HG02840 (cell line): Measurements from ENCODE around the gene FBXO47.

ENCODE experiments used
- ATAC-seq: cut with Tn5 transposase; IDR thresholded peaks from one replicate; pipeline ENCODE4 v1.9.1; 2021; ENCODE audit warnings: mild to moderate bottlenecking, moderate library complexity, moderate number of reproducible peaks; ENCODE audit not compliant: unreplicated experiment, low FRiP score

Gene FBXO47

GRCh38 chr17:38967290-38967738 lies at the start of gene FBXO47:
Gene FBXO47, minus strand, starts transcription at chr17:38967403. Its CDS starts 4,378 bp downstream, at chr17:38963025.
- no peak for ATAC-seq

GRCh38 chr17:39016193-39017153 lies 49.3 kb upstream of the FBXO47 start:
- no peak for ATAC-seq

GRCh38 chr17:39015546-39015935 lies 48.3 kb upstream of the FBXO47 start:
- no peak for ATAC-seq

GRCh38 chr17:39014795-39015545 lies 47.8 kb upstream of the FBXO47 start:
- ATAC-seq: no peak

GRCh38 chr17:39014044-39014794 lies 47.0 kb upstream of the FBXO47 start:
- ATAC-seq: no peak

- ATAC-seq: no peak
These were observed 45.5 kb upstream of the FBXO47 start for GRCh38 chr17:39012725-39013124.

GRCh38 chr17:39011907-39012468 lies 44.8 kb upstream of the FBXO47 start:
- no peak for ATAC-seq

GRCh38 chr17:39009581-39010001 lies 42.4 kb upstream of the FBXO47 start:
- no peak for ATAC-seq

GRCh38 chr17:39008633-39009032 lies 41.4 kb upstream of the FBXO47 start:
- ATAC-seq: no peak

- no peak for ATAC-seq
These were observed 36.0 kb upstream of the FBXO47 start for GRCh38 chr17:39002991-39003715.

GRCh38 chr17:39001703-39002637 lies 34.8 kb upstream of the FBXO47 start:
- no peak for ATAC-seq

- ATAC-seq: no peak
These were observed 32.9 kb upstream of the FBXO47 start for GRCh38 chr17:39000021-39000601.

GRCh38 chr17:38996660-38997337 lies 29.6 kb upstream of the FBXO47 start:
- ATAC-seq: no peak

- no peak for ATAC-seq
These were observed 26.8 kb upstream of the FBXO47 start for GRCh38 chr17:38994026-38994425.

GRCh38 chr17:38984666-38985065 lies 17.5 kb upstream of the FBXO47 start:
- ATAC-seq: no peak

GRCh38 chr17:38982858-38983746 lies 15.9 kb upstream of the FBXO47 start:
- no peak for ATAC-seq

- ATAC-seq: no peak
These were observed 14.4 kb upstream of the FBXO47 start for GRCh38 chr17:38981636-38982035.
